PC-9 (cell line): ENCODE measurements around the gene SCT. TPM values are rescaled to one million over a fixed set of nuclear protein-coding genes. Genes with fewer than 3 reads are reported as not detected.

Experiments
- BruUV-seq: library from RNA; stranded (reverse); fragments of 400-500 nt; replicated peaks from 2 replicates; lab custom pipeline; 2021; lab: Mats Ljungman, UMichigan
- CTCF ChIA-PET: fragments of 300-600 bp; sonication (Branson Sonifier 250); formaldehyde crosslinking; loops from one replicate; lab custom pipeline; 2022; ENCODE audit warnings: antibody characterized with exemption; lab: Charles Lee
- POLR2A ChIA-PET: fragments of 300-600 bp; sonication (Branson Sonifier 250); formaldehyde crosslinking; loops from one replicate; lab custom pipeline; 2022; ENCODE audit warnings: antibody characterized with exemption; ENCODE audit not compliant: unreplicated experiment; lab: Charles Lee
- DNase-seq, 2 experiments: peaks; one replicate each; pipeline versions ENCODE4 v3.0.0 to v3.0.0-alpha.2; 2015 to 2022; ENCODE audit warnings: mixed read lengths in 1 of 2
- H2AFZ ChIP-seq: fragments of 200-600 bp; sonication (generic); 2 replicates; pipeline ENCODE4 v1.8.1; 2017; ENCODE audit warnings: antibody characterized with exemption
- H3F3A ChIP-seq: fragments of 200-600 bp; sonication (generic); 2 replicates; pipeline ENCODE4 v1.8.1; 2017; ENCODE audit warnings: antibody characterized with exemption, mild to moderate bottlenecking, low read depth; ENCODE audit not compliant: insufficient read depth
- H3K27ac ChIP-seq: fragments of 200-600 bp; sonication (generic); 2 replicates; pipeline ENCODE4 v1.6.1; 2016; ENCODE audit warnings: mixed run types
- H3K27me3 ChIP-seq: fragments of 200-600 bp; sonication (generic); 2 replicates; pipeline ENCODE4 v1.6.1; 2016; ENCODE audit warnings: low read depth, mixed run types; ENCODE audit not compliant: insufficient read depth
- H3K36me3 ChIP-seq: fragments of 200-600 bp; sonication (generic); 2 replicates; pipeline ENCODE4 v1.6.1; 2016; ENCODE audit warnings: low read depth, mixed run types
- H3K4me1 ChIP-seq: fragments of 200-600 bp; sonication (generic); replicated peaks from 2 replicates; pipeline ENCODE4 v1.6.1; 2016; ENCODE audit warnings: mixed run types; ENCODE audit not compliant: insufficient read depth
- H3K4me2 ChIP-seq: fragments of 200-600 bp; sonication (generic); 2 replicates; pipeline ENCODE4 v1.6.1; 2017; ENCODE audit warnings: mixed run types
- H3K4me3 ChIP-seq: fragments of 200-600 bp; sonication (generic); 2 replicates; pipeline ENCODE4 v1.6.1; 2016; ENCODE audit warnings: mixed run types
- H3K79me2 ChIP-seq: fragments of 200-600 bp; sonication (generic); 2 replicates; pipeline ENCODE4 v1.6.1; 2017; ENCODE audit warnings: low read depth, mixed run types
- H3K9me2 ChIP-seq: fragments of 200-600 bp; sonication (generic); 2 replicates; pipeline ENCODE4 v1.8.1; 2017; ENCODE audit warnings: mild to moderate bottlenecking; ENCODE audit not compliant: insufficient read depth
- H3K9me3 ChIP-seq: fragments of 200-600 bp; sonication (generic); 2 replicates; pipeline ENCODE4 v1.8.1; 2016; ENCODE audit warnings: low read depth; ENCODE audit not compliant: insufficient read depth
- H4K20me1 ChIP-seq: fragments of 200-600 bp; sonication (generic); 2 replicates; pipeline ENCODE4 v1.8.1; 2017; ENCODE audit not compliant: insufficient read depth
- EZH2 ChIP-seq: fragments of 200-600 bp; sonication (generic); IDR thresholded peaks from 2 replicates; pipeline ENCODE4 v1.8.0; 2017; ENCODE audit warnings: antibody characterized with exemption, low read depth
- intact Hi-C: fragments of 100-400 bp; cut with micrococcal nuclease; formaldehyde crosslinking; loops from one replicate; pipeline ENCODE4 v1.10.0; 2022; ENCODE audit not compliant: unreplicated experiment
- total RNA-seq: library from RNA; stranded (reverse); gene quantifications from 2 replicates; pipeline ENCODE4 v1.2.3, GENCODE V29; 2021
- TF ChIP-seq, protein P1 (sequence below): fragments of 200-600 bp; sonication (generic); conservative IDR thresholded peaks from 2 replicates; pipeline ENCODE4 v1.6.1; 2017; ENCODE audit warnings: mixed run types, antibody characterized with exemption, mild to moderate bottlenecking, moderate library complexity

SCT gene
- total RNA-seq, 1 experiment from 2014 or later, result not detected

DNA sequence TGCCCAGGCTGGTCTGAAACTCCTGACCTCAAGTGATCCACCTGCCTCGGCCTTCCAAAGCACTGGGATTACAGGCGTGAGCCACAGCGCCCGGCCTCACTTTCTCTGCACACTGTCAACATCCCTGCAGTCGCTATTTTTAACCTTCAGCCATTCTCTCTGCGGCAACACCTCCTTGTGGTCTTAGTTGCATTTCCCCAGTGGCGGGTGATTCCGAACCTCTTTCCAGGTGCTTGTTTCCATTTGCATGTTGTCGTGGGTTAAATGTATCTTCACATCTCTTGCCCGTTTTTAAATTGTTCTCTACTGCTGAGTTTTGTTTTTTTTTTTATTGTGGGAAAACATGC is 2.2 kb upstream of the SCT start:
- Histone ChIP-seq H3K4me3 (no peak overlapping the region), H3K4me1 (no peaks in the 10 kb centered on the region), H3K27ac (peak overlapping the region; percentile 16; the same call in 1 of the 2 replicates), H3F3A (peaks cover 3% of the 10 kb centered on the region; the same call in 1 of the 2 replicates), H3K36me3 (no peaks in the 10 kb centered on the region), H4K20me1 (no peaks in the 10 kb centered on the region), H3K4me2 (no peak overlapping the region), H3K9me2 (no peaks in the 10 kb centered on the region), H3K79me2 (no peaks in the 10 kb centered on the region), H3K9me3 (no peaks in the 10 kb centered on the region), H2AFZ (no peak overlapping the region), H3K27me3 (no peaks in the 10 kb centered on the region)
- TF ChIP-seq, protein P1, sequence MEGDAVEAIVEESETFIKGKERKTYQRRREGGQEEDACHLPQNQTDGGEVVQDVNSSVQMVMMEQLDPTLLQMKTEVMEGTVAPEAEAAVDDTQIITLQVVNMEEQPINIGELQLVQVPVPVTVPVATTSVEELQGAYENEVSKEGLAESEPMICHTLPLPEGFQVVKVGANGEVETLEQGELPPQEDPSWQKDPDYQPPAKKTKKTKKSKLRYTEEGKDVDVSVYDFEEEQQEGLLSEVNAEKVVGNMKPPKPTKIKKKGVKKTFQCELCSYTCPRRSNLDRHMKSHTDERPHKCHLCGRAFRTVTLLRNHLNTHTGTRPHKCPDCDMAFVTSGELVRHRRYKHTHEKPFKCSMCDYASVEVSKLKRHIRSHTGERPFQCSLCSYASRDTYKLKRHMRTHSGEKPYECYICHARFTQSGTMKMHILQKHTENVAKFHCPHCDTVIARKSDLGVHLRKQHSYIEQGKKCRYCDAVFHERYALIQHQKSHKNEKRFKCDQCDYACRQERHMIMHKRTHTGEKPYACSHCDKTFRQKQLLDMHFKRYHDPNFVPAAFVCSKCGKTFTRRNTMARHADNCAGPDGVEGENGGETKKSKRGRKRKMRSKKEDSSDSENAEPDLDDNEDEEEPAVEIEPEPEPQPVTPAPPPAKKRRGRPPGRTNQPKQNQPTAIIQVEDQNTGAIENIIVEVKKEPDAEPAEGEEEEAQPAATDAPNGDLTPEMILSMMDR, result no peak
- no peak for TF ChIP-seq EZH2
- BruUV-seq, result no TSS peak
- CTCF ChIA-PET, result no interaction called here
- intact Hi-C loops, result no loop called here
- no peak for DNase-seq
- POLR2A ChIA-PET, result no interaction called here

DNA sequence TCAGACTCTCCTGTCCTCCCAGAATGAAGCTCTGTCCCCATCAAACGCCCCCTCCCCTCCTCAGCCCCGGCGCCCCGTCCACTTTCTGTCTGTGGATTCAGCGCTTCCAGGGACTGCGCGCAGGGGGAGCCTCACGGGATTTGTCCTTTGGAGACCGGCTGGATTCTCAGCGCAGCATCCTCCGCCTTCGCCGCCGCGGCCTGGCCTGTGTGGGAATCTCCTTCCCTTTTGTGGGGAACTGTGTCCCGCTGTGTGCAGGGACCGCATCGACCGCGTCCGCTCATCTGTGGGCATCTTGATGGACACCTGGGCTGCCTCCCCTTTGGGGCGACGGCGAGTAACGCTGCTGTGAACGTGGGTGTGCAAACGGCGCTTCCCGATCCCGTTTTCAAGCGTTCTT is 1.1 kb upstream of the SCT start:
- BruUV-seq, result no TSS peak
- Histone ChIP-seq H3K36me3 (no peaks in the 10 kb centered on the region), H3K27me3 (no peaks in the 10 kb centered on the region), H3K4me2 (no peak overlapping the region), H3K27ac (no peak overlapping the region), H3K79me2 (no peaks in the 10 kb centered on the region), H3K9me3 (no peaks in the 10 kb centered on the region), H4K20me1 (no peaks in the 10 kb centered on the region), H3F3A (peaks cover 3% of the 10 kb centered on the region; the same call in 1 of the 2 replicates), H3K4me1 (no peaks in the 10 kb centered on the region), H2AFZ (no peak overlapping the region), H3K4me3 (no peak overlapping the region), H3K9me2 (no peaks in the 10 kb centered on the region)
- TF ChIP-seq, protein P1, result no peak
- no peak for TF ChIP-seq EZH2
- intact Hi-C loops, result no loop called here
- ChIA-PET CTCF (no interaction called here), POLR2A (no interaction called here)
- no peak for DNase-seq

DNA sequence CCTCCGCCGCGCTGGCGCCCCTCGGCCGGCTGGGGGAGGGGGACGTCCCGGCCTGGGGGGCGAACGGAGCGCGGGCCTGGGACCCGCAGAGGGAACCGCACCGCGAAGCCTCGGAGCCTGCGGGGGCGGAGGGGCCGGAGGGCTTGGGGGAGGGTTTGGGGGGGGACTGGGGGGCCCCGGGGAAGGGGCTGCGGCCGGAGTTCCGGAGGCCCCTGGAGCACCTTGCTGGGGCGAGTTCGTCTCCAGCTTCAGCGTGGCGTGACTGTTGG is 261 bp upstream of the SCT start:
- CTCF ChIA-PET, result no interaction called here
- no peak overlapping the region for H3K4me2 ChIP-seq
- POLR2A ChIA-PET, result no interaction called here
- BruUV-seq, result no TSS peak
- no peaks in the 10 kb centered on the region for H3K9me2 ChIP-seq
- TF ChIP-seq EZH2, result no peak
- TF ChIP-seq, protein P1, result no peak
- H3K4me1 ChIP-seq, result no peaks in the 10 kb centered on the region
- intact Hi-C loops, result no loop called here
- no peaks in the 10 kb centered on the region for H3K79me2 ChIP-seq
- H3K9me3 ChIP-seq, result no peaks in the 10 kb centered on the region
- H2AFZ ChIP-seq, result no peak overlapping the region
- no peak overlapping the region for H3K4me3 ChIP-seq
- H3K36me3 ChIP-seq, result no peaks in the 10 kb centered on the region
- no peak overlapping the region for H3K27ac ChIP-seq
- DNase-seq, result no peak
- peaks cover 3% of the 10 kb centered on the region; the same call in 1 of the 2 replicates for H3F3A ChIP-seq
- no peaks in the 10 kb centered on the region for H3K27me3 ChIP-seq
- no peaks in the 10 kb centered on the region for H4K20me1 ChIP-seq
